ENCODE measurements around the gene MPRIP. TPM values are rescaled to one million over a fixed set of nuclear protein-coding genes. Genes with fewer than 3 reads are reported as not detected.

MPRIP gene
- total RNA-seq, 1 donor from 2014 or later: 161 TPM

- H3K9me3 Mint-ChIP-seq: no peaks in the 10 kb centered on the region
- no peaks in the 10 kb centered on the region for H3K4me1 Mint-ChIP-seq
- H3K27me3 Mint-ChIP-seq: no peaks in the 10 kb centered on the region
- H3K36me3 Mint-ChIP-seq (ENCODE audit: low read depth): peaks cover 32% of the 10 kb centered on the region
- H3K4me3 Mint-ChIP-seq: no peak overlapping the region
- intact Hi-C loops (cut with micrococcal nuclease): no loop called here
- H3K27ac Mint-ChIP-seq: no peak overlapping the region
- no peak for DNase-seq
Observed at GRCh38 chr17:17213775-17214174, 171.5 kb downstream of the MPRIP start.

GRCh38 chr17:17214646-17215436 lies 172.6 kb downstream of the MPRIP start:
- Mint-ChIP-seq H3K4me1 (no peaks in the 10 kb centered on the region), H3K36me3 (ENCODE audit: low read depth) (peaks cover 37% of the 10 kb centered on the region), H3K27me3 (no peaks in the 10 kb centered on the region), H3K9me3 (no peaks in the 10 kb centered on the region), H3K27ac (no peak overlapping the region), H3K4me3 (no peak overlapping the region)
- intact Hi-C loops (cut with micrococcal nuclease): no loop called here
- no peak for DNase-seq

GRCh38 chr17:17215575-17215974 lies 173.3 kb downstream of the MPRIP start:
- Mint-ChIP-seq H3K27ac (no peak overlapping the region), H3K9me3 (no peaks in the 10 kb centered on the region), H3K4me3 (no peak overlapping the region)

GRCh38 chr17:17216236-17216635 lies 174.0 kb downstream of the MPRIP start:
- H3K36me3 Mint-ChIP-seq (ENCODE audit: low read depth): peaks cover 44% of the 10 kb centered on the region
- H3K27me3 Mint-ChIP-seq: no peaks in the 10 kb centered on the region
- no peaks in the 10 kb centered on the region for H3K9me3 Mint-ChIP-seq
- H3K4me3 Mint-ChIP-seq: no peak overlapping the region
- no peak for DNase-seq
- H3K4me1 Mint-ChIP-seq: no peaks in the 10 kb centered on the region
- intact Hi-C loops (cut with micrococcal nuclease): no loop called here
- H3K27ac Mint-ChIP-seq: no peak overlapping the region

More at GRCh38 chr17:17215575-17215974, 173.3 kb downstream of the MPRIP start:
- intact Hi-C loops (cut with micrococcal nuclease): no loop called here
- Mint-ChIP-seq H3K4me1 (no peaks in the 10 kb centered on the region), H3K27me3 (no peaks in the 10 kb centered on the region), H3K36me3 (ENCODE audit: low read depth) (peaks cover 41% of the 10 kb centered on the region)
- no peak for DNase-seq

- Mint-ChIP-seq H3K4me3 (no peak overlapping the region), H3K27me3 (no peaks in the 10 kb centered on the region), H3K27ac (no peak overlapping the region), H3K36me3 (ENCODE audit: low read depth) (peaks cover 48% of the 10 kb centered on the region), H3K9me3 (no peaks in the 10 kb centered on the region), H3K4me1 (no peaks in the 10 kb centered on the region)
- no peak for DNase-seq
- intact Hi-C loops (cut with micrococcal nuclease): no loop called here
Observed at GRCh38 chr17:17216776-17217175, 174.5 kb downstream of the MPRIP start.

- no peaks in the 10 kb centered on the region for H3K27me3 Mint-ChIP-seq
- intact Hi-C loops (cut with micrococcal nuclease): no loop called here
- no peak overlapping the region for H3K27ac Mint-ChIP-seq
- peaks cover 51% of the 10 kb centered on the region for H3K36me3 Mint-ChIP-seq (ENCODE audit: low read depth)
- H3K9me3 Mint-ChIP-seq: no peaks in the 10 kb centered on the region
- DNase-seq: no peak
- H3K4me3 Mint-ChIP-seq: no peak overlapping the region
- H3K4me1 Mint-ChIP-seq: no peaks in the 10 kb centered on the region
Observed at GRCh38 chr17:17217995-17218394, 175.7 kb downstream of the MPRIP start.

GRCh38 chr17:17220529-17220928 lies 178.3 kb downstream of the MPRIP start:
- Mint-ChIP-seq H3K36me3 (ENCODE audit: low read depth) (peaks cover 63% of the 10 kb centered on the region), H3K27ac (no peak overlapping the region), H3K9me3 (no peaks in the 10 kb centered on the region), H3K4me1 (no peaks in the 10 kb centered on the region), H3K4me3 (no peak overlapping the region), H3K27me3 (no peaks in the 10 kb centered on the region)
- no peak for DNase-seq
- intact Hi-C loops (cut with micrococcal nuclease): no loop called here

GRCh38 chr17:17221329-17221728 lies 179.1 kb downstream of the MPRIP start:
- Mint-ChIP-seq H3K4me3 (no peak overlapping the region), H3K36me3 (ENCODE audit: low read depth) (peaks cover 68% of the 10 kb centered on the region), H3K4me1 (no peaks in the 10 kb centered on the region), H3K9me3 (no peaks in the 10 kb centered on the region), H3K27me3 (no peaks in the 10 kb centered on the region), H3K27ac (no peak overlapping the region)
- DNase-seq: no peak
- intact Hi-C loops (cut with micrococcal nuclease): no loop called here

- H3K4me3 Mint-ChIP-seq: no peak overlapping the region
- intact Hi-C loops (cut with micrococcal nuclease): no loop called here
- H3K36me3 Mint-ChIP-seq (ENCODE audit: low read depth): peaks cover 63% of the 10 kb centered on the region
- DNase-seq: no peak
- H3K9me3 Mint-ChIP-seq: no peaks in the 10 kb centered on the region
- H3K27me3 Mint-ChIP-seq: no peaks in the 10 kb centered on the region
- no peak overlapping the region for H3K27ac Mint-ChIP-seq
- no peaks in the 10 kb centered on the region for H3K4me1 Mint-ChIP-seq
Observed at GRCh38 chr17:17223736-17224135, 181.5 kb downstream of the MPRIP start.

- intact Hi-C loops (cut with micrococcal nuclease): no loop called here
- Mint-ChIP-seq H3K9me3 (no peaks in the 10 kb centered on the region), H3K36me3 (ENCODE audit: low read depth) (peaks cover 64% of the 10 kb centered on the region)
Observed at GRCh38 chr17:17224137-17224536, 181.9 kb downstream of the MPRIP start.

GRCh38 chr17:17225901-17226300 lies 183.6 kb downstream of the MPRIP start:
- intact Hi-C loops (cut with micrococcal nuclease): no loop called here
- no peak overlapping the region for H3K4me3 Mint-ChIP-seq
- H3K27me3 Mint-ChIP-seq: no peaks in the 10 kb centered on the region
- H3K36me3 Mint-ChIP-seq (ENCODE audit: low read depth): peaks cover 59% of the 10 kb centered on the region
- H3K27ac Mint-ChIP-seq: no peak overlapping the region
- H3K4me1 Mint-ChIP-seq: peaks cover 2% of the 10 kb centered on the region
- H3K9me3 Mint-ChIP-seq: no peaks in the 10 kb centered on the region
- DNase-seq: no peak

More at GRCh38 chr17:17224137-17224536, 181.9 kb downstream of the MPRIP start:
- Mint-ChIP-seq H3K4me1 (no peaks in the 10 kb centered on the region), H3K4me3 (no peak overlapping the region), H3K27me3 (no peaks in the 10 kb centered on the region), H3K27ac (no peak overlapping the region)
- DNase-seq: no peak

GRCh38 chr17:17226451-17227265 lies 184.4 kb downstream of the MPRIP start:
- Mint-ChIP-seq H3K4me3 (no peak overlapping the region), H3K27ac (no peak overlapping the region), H3K27me3 (no peaks in the 10 kb centered on the region), H3K4me1 (peaks cover 2% of the 10 kb centered on the region), H3K36me3 (ENCODE audit: low read depth) (peaks cover 60% of the 10 kb centered on the region), H3K9me3 (no peaks in the 10 kb centered on the region)
- intact Hi-C loops (cut with micrococcal nuclease): no loop called here
- no peak for DNase-seq

GRCh38 chr17:17227608-17228520 lies 185.6 kb downstream of the MPRIP start:
- intact Hi-C loops (cut with micrococcal nuclease): no loop called here
- Mint-ChIP-seq H3K27me3 (no peaks in the 10 kb centered on the region), H3K36me3 (ENCODE audit: low read depth) (peaks cover 64% of the 10 kb centered on the region), H3K27ac (no peak overlapping the region), H3K4me3 (no peak overlapping the region), H3K4me1 (peaks cover 2% of the 10 kb centered on the region), H3K9me3 (no peaks in the 10 kb centered on the region)
- no peak for DNase-seq
